HG02623 (cell line): ENCODE measurements around the gene GSS.

Experiments
- ATAC-seq: cut with Tn5 transposase; IDR thresholded peaks from one replicate; pipeline ENCODE4 v1.9.1; 2021; ENCODE audit warnings: moderate library complexity; ENCODE audit not compliant: unreplicated experiment

The GSS gene

GRCh38 chr20:34947336-34947735 lies 8.3 kb downstream of the GSS start:
- no peak for ATAC-seq

- ATAC-seq = no peak
Measured at GRCh38 chr20:34946661-34947060, 8.9 kb downstream of the GSS start.

DNA sequence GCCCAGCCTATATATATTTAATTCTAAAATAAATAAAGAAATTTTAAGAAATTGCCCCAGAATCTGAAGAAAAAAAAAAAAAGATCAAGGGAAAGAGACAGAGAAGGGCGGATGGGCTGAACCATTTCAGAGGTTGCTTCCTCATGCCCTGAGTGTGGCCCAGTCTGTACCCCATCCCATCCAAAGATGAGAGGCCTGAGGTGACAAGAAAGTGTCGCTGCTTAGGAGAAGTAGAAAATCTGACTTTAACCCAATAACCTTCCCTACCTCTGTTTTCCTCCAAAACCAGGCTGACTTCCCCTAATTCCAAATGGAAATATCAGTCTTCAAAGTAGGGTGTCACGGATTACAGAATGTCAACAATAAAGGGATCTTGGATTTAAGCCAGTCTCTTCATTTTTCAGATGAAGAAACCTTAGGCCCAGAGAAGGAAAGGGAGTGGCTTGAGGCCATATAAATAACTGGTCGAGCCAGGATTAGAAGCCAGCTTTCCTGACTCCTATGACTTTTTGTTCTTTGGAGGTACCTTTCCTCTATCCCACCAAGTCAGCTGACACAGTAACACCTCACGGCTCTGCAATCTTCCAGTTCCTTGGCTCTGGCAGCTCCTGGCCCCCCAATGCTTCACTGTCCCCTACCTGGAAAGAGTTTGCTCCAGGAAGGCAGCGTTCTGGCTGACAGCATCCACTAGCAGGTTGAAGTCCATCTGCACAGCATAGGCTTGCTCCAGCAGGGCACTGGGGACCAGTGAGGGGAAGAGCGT lies 10.1 kb downstream of the GSS start:
- ATAC-seq = no peak

- no peak for ATAC-seq
Measured at GRCh38 chr20:34943808-34944567, 11.6 kb downstream of the GSS start.

DNA sequence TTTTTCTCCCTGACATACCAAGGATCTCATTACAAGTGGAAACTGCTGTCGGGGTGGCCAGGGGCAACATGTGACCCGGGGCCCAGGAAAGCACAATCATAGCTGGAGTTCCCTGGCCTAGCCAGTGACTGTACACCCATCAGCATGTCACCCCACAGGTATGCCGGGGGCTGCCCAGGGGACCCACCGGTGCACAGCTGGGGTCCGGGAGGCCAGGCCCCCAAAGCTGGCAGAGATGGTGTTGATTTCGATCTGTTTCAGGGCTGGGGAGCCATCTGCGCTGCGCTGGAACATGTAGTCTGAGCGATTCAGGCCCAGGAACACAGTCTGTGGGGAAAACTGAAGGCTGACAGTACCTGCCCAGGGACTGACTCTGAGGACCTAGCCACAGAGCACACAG lies 13.3 kb downstream of the GSS start:
- ATAC-seq = no peak

GRCh38 chr20:34941226-34941625 lies 14.4 kb downstream of the GSS start:
- ATAC-seq = no peak

DNA sequence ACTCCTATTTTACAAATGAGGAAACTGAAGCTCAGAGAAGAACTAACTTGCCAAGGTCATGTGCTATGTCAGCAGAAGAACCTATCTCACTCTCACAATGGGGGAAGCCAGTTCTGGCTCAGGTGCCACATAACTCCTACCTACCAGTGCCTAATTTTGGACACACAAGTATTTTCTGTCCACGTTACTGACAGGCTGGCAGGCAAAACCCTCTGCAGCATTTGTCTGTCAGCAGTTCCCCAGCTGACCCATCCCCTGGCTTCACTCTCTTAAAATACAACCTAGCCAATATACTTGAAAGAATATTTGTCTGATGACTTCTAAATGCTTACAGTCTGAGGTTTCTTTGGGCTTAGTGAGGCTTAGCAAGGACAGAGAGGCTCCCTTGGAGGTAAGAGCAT lies 15.5 kb downstream of the GSS start:
- ATAC-seq = no peak

DNA sequence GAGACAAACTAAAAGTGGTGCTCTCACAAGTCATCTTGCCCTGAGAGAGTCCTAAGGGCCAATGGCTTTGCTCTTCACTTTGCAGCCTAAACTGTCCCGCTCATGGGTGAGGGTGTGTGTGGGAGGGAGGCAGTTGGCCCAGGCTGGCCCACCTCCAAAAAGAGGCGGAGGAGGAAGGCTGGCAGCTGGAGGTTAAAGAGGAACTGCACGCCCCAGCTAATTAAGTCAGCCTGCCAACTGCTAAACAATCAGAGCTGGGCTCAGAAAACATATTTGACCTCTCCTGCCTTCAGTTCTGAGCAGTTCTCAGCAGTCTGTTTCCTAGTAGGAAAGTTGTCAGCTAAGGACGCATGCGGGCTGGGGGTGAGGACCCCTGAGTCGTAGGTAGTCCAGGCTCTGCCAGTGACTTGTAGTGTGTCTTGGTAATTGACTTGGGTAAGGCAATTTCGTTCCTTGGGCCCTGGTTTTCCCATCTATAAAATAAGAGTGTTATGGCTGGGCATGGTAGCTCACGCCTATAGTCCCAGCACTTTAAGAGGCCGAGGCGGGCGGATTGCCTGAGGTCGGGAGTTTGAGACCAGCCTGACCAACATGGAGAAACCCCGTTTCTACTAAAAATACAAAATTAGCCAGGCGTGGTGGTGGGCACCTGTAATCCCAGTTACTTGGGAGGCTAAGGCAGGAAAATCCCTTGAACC lies 17.0 kb downstream of the GSS start:
- no peak for ATAC-seq

GRCh38 chr20:34931771-34932170 lies 23.8 kb downstream of the GSS start:
- no peak for ATAC-seq

DNA sequence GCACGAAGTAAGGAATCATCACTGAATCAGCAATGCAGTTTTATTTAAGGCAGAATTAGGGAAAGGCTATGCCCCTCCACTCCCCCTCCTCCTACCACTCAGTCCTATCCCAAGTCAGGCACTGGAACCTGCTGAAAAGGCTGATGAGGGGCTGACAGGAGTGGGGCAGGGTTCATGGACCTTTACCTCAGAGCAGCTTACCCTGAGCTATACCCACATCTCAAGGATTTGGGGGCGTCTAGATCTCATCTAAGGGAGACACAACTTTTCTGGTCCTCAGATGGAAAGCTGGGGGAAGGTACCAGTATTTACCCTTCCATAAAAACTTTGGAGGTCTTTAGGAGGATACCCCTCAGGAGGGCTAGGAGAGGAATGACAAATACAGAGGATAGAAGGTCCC lies 27.2 kb downstream of the GSS start:
- no peak for ATAC-seq

DNA sequence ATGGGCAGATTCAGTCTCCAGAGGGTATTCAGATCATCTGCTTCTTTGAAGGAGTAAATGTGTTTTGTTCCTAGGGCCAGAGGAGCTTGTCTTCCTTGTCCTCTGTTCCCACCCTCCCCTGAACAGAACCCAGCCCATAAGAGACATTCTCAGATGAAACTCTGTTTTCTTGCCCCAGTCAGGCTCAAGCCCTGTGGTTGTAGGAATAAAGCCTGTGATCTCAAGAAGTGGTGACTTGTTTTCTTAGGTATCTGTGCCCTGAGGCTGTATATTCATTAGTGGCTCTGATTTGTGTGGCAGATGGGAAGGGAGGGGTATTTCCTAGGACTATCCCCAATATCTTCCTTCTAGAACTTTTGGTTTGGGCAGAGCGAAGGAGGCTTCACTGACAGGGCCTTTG lies 27.9 kb downstream of the GSS start:
- no peak for ATAC-seq

DNA sequence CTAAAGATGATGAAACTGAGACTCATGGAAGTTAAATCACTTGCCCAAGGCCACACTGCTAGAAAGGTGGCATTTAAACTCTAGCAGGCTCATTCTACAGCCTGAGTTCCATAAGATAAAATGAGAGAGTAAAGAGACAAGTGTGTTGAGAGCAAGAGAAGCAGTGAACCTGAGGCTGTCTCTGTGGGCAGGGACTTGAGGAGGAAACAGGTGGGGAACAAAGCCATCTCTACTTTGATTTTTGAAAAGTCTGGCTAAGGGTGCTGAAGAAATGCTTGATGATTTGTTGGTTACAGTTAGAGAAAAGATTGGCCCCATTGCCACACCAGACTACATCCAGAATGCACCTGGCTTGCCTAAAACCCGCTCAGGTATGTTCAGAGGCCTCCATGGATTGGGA lies 29.0 kb downstream of the GSS start:
- no peak for ATAC-seq

GRCh38 chr20:34925981-34926380 lies 29.6 kb downstream of the GSS start:
- ATAC-seq = no peak

DNA sequence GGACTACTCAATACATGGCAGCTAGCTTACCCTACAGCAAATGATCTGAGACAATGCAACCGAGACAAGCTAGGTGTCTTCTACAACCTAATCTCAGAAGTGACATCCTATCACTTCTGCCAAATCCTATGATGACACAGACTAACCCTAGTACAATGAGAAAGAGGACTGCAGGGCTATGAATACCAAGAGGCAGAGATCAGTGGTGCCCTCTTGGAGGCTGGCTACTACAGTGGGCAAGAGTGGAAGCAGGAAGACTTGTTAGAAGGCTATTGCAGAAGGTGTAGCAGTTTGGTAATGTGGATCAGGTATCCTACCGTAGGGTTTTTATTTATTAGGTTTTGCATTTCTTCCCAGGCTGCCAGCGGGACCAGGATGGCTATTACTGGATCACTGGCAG lies 30.3 kb downstream of the GSS start:
- no peak for ATAC-seq

- no peak for ATAC-seq
Measured at GRCh38 chr20:34923414-34923813, 32.2 kb downstream of the GSS start.

- no peak for ATAC-seq
Measured at GRCh38 chr20:34922654-34923381, 32.8 kb downstream of the GSS start.

- ATAC-seq = no peak
Measured at GRCh38 chr20:34921436-34921835, 34.2 kb downstream of the GSS start.

- ATAC-seq = no peak
Measured at GRCh38 chr20:34920055-34920454, 35.6 kb downstream of the GSS start.

GRCh38 chr20:34916774-34917354 lies 38.7 kb downstream of the GSS start:
- no peak for ATAC-seq

DNA sequence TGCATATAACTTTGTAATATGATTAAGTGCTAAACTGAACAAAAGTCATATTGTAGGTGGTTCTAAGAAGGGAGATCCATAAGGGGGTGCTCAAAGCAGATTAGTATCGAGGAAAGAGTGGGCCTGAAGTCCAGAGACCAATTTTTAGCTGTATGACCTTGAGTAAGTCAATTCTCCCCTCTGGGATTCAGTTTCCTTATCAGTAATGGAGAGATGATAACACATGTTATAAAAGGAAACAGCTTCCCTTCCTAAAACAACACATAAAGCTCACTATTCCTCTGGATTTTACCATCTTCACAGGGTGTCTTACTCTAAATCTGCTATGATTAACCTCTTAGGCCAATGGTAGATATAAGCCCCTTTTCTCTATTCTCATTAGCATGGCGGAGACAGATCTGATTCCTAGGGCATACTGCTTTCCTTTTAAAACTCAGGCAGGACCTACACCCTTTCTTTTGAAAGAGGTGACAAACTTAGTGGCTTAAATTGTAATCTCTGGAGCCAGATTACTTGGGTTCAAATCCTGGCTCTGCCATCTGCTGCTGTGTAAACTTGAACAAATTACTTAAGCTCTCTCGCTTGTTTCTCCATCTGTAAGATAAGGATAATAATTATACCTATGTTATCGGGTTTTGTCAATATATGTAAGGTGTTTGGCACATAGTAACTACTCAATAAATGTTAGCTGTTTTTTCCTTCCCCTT lies 39.7 kb downstream of the GSS start:
- no peak for ATAC-seq
